GM19324 (cell line): ENCODE data around the gene SLC15A5.
A peak's percentile ranks its signal among the peaks of the same experiment; 100 is the strongest.

ENCODE experiments used
- ATAC-seq: cut with Tn5 transposase; IDR thresholded peaks from one replicate; pipeline ENCODE4 v1.9.1; 2021; ENCODE audit warnings: mild to moderate bottlenecking, moderate library complexity; ENCODE audit not compliant: unreplicated experiment, low FRiP score

Gene SLC15A5

DNA sequence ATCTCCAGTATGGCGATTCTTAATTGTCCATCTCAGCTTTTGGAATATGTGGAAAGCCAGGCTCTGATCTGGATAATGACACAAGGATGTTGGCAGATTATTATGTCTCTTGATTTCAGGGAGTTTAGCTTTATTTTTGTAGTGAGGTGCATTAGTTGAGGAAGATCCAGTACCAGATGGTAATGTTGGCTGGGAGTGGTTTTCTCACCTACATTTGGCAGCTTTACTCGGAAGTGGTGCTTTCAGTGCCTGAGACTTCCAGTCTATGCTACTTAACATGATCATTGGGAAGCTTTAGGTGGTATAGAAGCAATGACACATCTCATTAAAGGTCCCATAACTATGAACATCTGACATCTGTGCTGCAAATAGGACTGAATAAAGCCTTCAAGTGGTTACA, 7.5 kb downstream of the SLC15A5 start:
- ATAC-seq = no peak

DNA sequence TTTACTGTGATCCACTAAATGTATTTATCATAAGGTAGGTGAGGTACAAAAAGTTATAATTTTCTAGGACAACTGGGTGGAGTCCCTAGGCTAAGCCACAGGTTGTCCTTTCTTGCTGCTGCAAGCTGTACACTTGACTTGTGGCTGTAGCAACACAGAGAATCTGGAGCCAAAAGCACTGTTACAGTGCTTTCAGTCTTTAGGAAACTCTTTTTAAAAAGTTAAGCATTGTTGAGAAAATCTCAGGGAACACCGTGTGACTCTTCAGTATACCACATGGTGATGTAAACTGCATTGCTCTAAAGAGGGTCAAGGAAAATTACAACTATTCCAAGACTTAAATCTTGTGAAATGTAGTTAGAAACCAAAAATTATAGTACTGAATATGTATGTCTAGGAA, 11.4 kb downstream of the SLC15A5 start:
- ATAC-seq = no peak

DNA sequence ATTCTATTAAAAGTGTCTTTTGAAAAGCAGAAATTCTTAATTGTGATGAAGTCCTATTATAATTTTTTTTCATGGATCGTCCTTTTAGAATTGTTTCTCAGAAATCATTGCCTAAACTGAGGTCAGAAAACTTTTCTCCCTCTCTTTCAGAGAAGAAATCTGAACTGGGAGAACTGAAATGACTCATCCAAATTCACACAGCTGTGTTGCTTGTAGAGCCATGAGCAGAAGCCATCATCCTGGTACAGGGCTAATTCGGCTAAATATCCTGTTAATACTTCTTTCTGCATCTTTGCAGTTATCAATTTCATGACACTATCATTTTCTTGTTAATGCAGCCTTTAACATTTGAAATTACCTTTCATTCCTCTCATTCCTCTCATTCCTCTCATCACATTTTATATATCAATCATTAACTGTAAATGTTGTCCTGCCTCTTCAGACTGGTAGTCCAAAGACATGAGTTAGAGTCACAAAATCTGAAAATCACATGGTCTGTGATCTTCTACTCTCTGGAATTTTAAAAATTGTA, 15.5 kb downstream of the SLC15A5 start:
- no peak for ATAC-seq

DNA sequence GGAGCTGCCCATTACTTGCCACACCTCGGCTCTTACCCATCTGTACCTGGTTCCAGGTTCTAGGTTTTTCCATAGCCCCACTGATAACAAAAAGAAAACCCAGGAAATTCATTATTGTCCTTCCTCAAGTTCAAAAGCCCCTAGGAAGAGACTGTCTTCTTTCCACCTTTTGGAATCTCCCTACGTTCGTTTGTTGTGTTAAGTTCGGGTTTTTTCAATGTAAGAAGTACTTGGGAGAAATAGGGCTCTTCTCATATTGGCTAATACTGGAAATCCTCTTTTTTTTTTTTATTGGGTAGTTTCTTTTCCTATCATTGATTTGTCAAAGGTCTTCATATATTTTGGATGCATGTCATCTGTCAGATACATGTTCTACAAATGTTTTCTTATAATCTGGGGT, 17.3 kb downstream of the SLC15A5 start:
- ATAC-seq = no peak

DNA sequence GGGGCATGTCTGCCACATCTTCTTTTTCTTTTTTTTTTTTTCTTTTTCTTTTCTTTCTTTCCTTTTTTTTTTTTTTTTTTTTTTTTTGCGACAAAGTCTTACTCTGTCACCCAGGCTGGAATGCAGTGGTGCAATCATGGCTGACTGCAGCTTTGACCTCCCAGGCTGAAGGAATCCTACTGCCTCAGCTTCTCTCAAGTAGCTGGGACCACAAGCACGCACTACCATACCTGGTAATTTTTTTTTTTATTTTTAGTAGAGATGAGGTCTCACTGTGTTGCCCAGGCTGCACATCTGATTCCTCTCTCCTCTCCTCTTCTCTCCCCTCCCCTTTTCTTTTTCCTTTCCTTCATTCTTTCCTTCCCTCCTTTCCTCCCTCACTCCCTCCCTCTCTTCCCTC, 18.5 kb downstream of the SLC15A5 start:
- no peak for ATAC-seq

DNA sequence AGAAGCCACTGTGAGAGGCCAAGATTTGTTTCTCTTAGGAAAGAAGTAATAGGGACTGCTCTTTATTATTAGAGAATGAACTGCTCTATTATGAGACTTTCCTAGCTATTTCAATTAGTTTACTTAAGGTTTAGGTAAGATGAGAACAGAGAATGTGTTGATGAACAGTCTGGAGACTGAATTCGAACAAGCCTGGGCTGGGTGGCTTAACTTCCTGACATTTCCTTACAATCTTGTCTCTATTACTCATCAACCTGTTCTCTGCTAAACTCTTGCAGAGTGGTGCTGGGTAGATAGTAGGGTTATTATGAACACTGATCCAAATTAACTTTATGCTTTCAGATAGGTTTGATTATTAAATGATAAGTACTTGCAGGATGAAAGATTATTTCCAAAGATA, 31.2 kb downstream of the SLC15A5 start:
- no peak for ATAC-seq

DNA sequence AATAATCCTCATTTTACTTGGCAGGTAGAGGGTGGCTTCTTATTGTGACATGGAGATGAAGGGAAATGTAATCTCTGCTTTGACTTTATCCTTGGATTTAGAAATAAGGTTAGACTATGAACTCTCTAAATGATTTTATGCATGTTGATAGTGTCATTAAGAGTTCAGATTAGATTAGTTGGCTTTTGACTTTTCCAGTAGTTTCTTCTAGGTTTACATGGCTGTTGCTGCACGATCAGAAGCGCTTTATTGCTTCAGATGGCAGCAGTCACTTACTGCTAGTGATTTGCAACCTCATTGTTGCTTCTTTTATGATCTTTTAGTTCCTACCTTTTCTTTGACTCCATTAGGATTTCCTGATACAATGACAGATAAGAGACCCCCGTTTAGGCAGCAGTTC, 32.3 kb downstream of the SLC15A5 start:
- ATAC-seq = no peak

DNA sequence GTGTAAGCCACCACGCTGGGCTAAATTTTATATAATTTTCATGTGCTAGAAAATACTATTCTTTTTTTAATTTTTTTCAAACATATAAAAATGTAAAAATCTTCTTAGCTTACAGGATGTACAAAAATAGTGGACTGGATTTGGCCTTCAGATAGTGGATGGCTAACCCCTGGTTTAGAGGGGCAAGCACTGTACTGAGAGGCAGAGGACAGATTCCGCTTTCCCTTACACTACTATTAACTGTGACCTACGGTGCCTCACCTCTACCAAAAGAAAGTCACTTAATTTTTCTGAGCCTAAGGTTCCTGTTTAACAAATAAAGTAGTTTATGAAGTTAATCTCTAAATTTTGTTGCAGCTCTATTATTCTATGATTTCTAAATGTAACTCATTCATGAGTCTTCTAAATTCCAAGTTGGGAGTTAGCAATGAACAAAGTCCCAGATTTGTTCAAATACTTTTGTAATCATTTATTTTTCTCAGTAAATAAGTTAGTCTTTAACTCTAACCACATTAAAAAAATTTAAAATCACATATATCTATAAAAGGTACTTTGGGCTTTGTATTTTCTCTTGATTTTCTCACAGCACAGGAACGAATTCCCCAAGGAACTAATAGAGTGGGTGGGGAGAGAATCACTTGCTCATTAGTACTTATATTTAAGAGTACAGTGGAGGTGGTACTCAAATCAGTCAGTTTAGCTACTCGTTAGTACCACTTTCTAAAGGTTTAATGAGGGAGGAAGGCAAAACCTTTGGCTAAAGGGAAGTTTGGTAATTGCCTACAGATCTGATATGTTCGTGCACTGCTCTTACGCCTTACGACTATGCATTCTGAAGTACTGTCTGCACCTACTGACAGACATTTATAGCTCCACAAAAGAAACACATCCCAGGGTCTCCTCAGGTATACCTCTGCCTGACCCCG, 33.7 kb downstream of the SLC15A5 start:
- ATAC-seq = no peak

DNA sequence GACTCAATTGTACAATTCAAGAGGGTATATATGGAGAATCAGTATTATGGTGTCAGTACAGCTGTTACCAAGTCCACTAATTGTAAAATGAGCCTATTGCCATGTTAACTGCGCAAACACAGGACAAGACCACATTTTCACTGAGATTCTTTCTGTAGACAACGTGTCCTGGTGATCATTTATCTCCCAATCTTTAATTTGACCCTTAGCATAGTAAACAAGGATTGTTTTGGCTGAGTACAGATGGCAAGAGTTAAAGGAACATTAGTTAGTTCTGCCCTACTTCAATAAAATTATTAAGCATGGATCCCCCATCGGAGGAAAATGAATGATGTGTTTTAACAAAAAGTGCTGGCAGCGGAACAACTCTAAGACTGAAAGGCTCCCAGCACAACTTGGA, 36.1 kb downstream of the SLC15A5 start:
- no peak for ATAC-seq

DNA sequence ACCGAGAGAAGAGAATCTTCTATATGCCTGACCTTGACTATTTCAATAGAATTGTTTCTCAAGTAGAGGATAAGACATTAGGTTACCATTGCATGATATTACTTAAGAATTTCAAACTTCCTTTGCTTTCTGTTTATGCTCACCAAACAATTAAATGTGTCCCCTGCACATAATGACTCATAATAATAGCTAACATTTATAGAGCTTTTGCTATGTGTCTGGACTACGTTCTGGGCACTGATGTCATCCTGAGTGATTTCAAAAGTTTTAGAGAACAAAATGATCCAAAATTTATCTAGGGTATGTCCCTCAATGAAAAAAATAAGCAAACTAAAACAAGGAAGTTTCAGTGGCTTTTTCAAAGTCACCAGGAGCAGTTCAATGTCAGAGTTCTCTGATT, 38.8 kb downstream of the SLC15A5 start:
- no peak for ATAC-seq

DNA sequence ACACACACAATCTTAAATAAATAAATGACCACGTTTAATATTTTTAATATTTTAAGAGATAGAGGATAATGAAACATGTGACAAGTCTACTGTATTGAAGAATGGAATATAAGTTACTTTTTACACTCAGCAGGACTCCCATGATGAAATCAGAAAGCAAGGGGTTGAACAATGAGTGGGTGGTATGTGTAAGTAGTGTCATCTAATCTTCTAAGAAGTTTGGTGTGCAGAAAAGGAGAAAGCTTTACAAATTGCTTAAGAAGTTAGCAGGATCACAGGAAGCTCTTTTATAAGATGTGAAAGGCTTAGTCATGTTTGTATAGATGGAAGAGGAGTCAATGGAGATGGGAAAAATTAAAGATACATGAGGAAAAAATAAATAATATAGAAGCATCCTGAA, 47.8 kb downstream of the SLC15A5 start:
- ATAC-seq = no peak

DNA sequence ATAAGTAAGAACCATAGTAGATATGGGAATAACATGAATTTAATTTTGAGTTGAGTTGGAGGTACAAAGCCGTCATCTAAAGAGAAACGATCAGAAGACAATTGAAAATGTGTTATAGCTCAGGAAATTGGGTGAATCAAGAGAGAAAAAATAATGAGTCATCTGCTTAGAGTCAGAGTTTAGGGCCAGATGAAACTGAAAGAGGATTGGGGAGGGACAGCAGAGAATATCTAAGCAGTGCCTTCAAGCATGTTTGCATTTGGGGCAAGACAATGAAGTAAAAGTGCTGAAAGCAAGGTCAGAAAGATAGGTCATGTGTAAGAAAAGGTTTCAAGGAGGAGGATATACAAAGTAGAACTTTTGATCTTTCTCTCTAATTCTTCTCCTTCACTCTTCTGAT, 49.4 kb downstream of the SLC15A5 start:
- peak; percentile 96 for ATAC-seq

DNA sequence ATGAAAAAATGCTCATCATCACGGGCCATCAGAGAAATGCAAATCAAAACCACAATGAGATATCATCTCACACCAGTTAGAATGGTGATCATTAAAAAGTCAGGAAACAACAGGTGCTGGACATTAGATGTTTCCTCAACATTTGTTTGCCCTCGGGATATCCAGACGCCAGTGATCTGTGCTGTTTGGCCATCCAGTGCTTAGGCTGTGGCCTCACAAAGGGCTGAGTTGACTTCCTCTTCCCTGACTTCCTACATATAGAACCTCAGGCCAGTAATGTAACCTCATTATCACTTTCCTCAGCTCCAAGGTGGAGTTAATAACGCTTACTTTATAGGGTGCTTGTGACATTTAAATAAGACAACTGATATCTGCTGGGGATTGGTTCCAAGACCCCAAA, 51.8 kb downstream of the SLC15A5 start:
- ATAC-seq = no peak

DNA sequence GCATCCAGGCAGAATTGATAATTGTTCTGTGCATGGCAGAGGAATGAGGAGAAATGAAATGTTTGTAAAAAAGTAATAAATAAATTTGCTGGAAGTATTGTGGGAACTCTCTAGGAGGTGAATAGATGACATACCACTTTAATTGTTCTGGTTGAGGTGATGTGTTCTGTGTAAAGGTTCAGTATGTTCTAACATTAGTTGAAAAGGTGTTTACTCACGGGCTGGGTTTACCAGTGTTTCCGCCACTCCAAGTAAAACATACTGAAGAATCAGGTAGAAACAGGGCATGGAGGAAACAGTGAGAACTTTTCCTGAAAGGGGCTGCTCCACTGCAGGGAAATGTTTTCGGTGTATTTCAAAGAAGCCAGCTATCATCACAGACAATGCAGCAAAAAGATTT, 53.3 kb downstream of the SLC15A5 start:
- no peak for ATAC-seq

DNA sequence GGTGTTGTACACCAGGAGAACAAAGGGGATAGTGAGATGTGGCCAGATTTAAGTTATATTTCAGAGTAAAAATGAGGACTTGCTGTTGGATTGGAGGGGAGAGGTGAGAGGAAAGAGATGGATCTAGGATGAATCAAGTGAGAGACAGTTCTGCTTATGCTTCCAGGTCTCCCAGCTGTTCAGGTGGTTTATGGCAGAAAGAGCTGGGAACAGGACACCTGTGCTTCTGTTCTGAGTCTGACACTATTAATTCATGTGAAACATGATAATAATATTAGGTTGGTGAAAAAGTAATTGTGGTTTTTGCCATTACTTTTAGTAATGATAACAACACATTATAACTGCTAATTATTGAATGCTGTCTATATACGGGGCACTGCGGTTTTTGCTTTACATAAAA, 55.7 kb downstream of the SLC15A5 start:
- ATAC-seq = no peak

DNA sequence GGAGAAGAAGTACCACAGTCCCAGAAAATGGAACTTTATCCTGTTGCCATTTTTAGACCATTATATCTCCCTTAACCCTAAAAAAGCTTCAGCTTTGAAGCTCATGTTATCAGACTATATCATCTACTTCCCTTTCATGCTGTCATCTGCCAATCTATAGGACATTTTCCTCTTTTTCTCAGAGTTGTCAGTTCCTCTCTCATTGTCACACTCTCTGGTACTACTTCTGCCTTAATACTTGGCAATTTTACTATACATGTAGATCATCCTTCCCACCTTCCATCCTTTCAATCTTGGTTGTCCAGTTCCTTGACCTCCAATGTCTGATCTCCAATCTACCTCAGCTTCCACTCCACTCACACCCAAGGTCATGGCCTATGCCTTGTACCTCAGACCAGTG, 57.4 kb downstream of the SLC15A5 start:
- ATAC-seq = no peak

DNA sequence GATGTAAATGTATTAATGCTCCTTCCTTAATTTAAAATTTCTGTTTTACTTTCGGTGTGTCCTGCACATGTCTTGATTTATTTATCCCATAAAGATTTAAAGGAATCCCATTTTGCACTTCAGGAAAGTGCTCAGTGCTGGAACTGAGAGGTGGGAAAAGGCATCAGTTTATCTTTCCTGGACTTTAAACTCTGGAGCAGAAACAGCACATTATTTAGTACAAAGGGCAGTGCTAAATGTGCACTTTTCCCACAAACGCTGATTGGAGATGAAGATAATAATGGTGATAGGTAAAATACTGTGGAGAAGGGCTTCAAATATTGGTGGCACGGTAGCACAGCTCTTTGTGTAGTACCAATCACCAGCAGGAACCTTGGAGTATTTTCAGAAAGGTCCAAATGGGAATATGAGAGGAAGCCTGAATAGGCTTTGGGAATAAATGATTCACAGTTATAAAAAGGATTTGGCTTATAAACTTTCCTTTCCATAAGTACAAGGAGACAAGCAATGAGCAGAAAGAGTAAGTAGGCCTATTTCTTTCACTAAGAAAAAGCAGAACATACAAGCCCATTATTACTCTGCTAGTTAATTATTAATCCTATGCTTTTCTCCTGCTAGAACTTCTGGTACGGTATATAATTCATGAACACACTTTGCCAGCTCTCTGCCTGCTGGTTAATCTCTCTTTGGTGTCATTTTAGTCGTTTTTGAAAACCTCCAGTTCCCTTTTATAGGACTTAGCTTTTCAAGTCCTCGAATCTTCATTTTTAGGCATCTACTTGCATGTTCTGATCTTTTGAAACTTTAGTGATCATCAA, 58.3 kb downstream of the SLC15A5 start:
- ATAC-seq = no peak

DNA sequence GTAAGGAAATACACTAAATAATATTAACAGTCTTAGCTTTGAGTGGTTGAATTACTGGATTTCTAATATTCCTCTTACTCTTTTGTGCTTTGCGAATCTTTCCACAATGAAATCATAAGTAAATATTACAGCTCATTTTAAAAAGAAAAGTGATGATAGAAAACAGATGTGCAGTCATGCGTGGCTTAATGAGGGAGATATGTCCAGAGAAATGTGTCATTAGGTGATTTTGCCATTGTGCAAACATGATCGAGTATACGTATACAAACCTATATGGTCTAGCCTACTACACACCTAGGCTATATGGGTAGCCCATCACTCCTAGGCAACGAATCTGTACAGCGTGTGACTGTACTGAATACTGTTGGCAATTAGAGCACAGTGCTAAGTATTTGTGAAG, 59.3 kb downstream of the SLC15A5 start:
- no peak for ATAC-seq

DNA sequence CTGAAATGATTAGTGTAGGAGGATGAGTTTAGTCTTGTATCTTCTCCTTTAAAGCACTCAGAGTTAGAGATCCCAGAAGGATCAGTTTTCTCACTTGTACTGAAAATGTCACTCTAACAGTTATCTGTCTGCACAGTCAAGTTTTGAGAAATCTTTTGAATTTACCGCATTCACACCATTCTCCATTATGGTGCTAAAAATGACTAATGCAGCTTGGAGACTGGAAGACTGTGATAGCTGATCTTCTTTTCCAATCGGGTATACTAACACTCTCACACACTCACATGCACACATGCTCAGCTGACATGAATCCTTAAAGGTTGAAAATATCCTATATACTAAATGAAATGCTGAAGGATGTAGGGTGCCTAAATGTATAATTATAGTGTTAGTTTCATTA, 65.8 kb downstream of the SLC15A5 start:
- no peak for ATAC-seq

DNA sequence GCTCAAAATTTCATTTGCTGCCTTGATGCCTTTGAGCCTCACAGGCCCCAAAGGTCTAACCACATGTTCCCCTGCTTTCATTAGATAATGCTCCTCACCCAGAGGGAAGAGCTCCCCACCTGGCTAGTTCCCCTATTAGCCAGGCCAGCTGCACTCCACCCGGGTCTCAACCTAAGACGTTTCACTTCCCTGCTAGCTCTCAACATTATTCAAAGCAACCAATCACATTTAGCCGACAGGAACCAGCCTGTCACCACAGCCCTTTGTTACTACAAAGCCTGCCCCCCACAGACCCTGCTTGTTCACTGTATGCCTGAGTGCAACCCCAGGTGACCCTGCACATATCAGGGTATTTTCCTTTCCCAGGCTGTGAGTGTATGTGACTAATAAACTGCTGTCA, 78.6 kb downstream of the SLC15A5 start:
- peak; percentile 99 for ATAC-seq

DNA sequence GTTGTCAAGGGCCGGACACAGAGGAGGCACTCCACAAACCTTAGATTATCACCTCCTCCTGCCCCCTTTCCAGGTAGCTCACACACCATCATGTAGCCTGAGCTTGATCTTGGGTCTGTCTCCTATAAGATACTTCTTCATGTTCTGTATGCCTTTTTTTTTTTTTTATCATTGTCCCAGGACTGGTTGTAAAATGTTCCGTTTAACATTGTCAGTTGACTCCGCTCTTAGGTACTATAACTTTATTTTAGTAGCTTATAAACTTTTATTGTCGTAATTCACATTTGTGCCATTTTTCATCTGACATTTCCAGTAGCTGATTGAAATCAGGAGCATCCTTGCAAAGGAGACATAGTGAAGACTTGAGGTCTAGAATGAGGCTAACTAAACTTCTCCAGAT, 79.9 kb downstream of the SLC15A5 start:
- ATAC-seq = no peak

DNA sequence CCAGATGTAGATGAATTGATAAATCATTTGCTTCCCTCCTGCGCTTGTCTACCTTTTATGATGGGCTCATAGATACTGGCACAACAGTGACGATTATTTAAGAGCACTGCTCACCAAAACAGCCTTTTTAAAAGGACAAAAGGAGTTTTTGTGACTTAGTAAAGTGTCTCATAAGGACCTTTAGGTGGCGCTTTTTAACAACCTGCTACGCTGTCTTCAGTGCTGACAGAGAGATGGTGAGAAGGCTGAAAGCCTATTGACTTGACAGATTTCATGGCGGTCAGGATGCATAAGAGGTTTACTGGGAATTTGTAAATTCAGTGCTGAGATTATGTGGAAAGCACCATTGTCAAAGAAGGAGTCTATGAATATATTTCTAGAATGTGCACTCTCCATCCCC, 87.6 kb downstream of the SLC15A5 start:
- ATAC-seq = no peak
